Activated CD4-positive, alpha-beta T cell treated with anti-CD3 and anti-CD28 coated beads for 36 hours (primary cell): ENCODE measurements around the gene C5orf58. TPM values are rescaled to one million over a fixed set of nuclear protein-coding genes. Genes with fewer than 3 reads are reported as not detected.
A peak's percentile ranks its signal among the peaks of the same experiment; 100 is the strongest.

Experiments
- ATAC-seq: fragments of 200-7000 bp; cut with Tn5 transposase; one replicate; pipeline ENCODE4 v1.10.0; 2021; ENCODE audit warnings: mild to moderate bottlenecking, moderate library complexity
- CTCF ChIA-PET: fragments of 350-600 bp; sonication (Branson Sonifier 250); formaldehyde crosslinking; loops from one replicate; lab custom pipeline; 2021; ENCODE audit warnings: antibody characterized with exemption; lab: Charles Lee
- POLR2A ChIA-PET: fragments of 350-600 bp; sonication (Branson Sonifier 250); formaldehyde crosslinking; loops from one replicate; lab custom pipeline; 2021; ENCODE audit warnings: antibody characterized with exemption, inconsistent platforms; lab: Charles Lee
- DNase-seq: peaks from one replicate; pipeline ENCODE4 v3.0.0-alpha.2; 2020
- H3K27ac Mint-ChIP-seq: one replicate; pipeline ENCODE4 v1.8.0; 2021; ENCODE audit warnings: mixed read lengths
- H3K27me3 Mint-ChIP-seq: one replicate; pipeline ENCODE4 v1.8.0; 2021; ENCODE audit warnings: mixed read lengths
- H3K36me3 Mint-ChIP-seq: one replicate; pipeline ENCODE4 v1.8.0; 2021; ENCODE audit warnings: low read depth, mixed read lengths
- H3K4me1 Mint-ChIP-seq: one replicate; pipeline ENCODE4 v1.8.0; 2021; ENCODE audit warnings: mixed read lengths
- H3K4me3 Mint-ChIP-seq: one replicate; pipeline ENCODE4 v1.8.0; 2021; ENCODE audit warnings: mild to moderate bottlenecking, moderate library complexity, mixed read lengths
- H3K9me3 Mint-ChIP-seq: one replicate; pipeline ENCODE4 v1.8.0; 2021; ENCODE audit warnings: low read depth, mixed read lengths
- intact Hi-C, 2 experiments: fragments of 100-400 bp; cut with DNase I in 1 of 2; cut with micrococcal nuclease in 1 of 2; formaldehyde crosslinking; loops; one replicate each; pipeline versions ENCODE4 v1.14.2 to v1.15.1; 2022 to 2024; cut with DNase I, micrococcal nuclease
- total RNA-seq, 2 experiments: library from RNA; stranded (reverse); gene quantifications; one replicate each; pipeline ENCODE4 v1.2.3, GENCODE V29; 2021

Gene C5orf58
- total RNA-seq, 2 experiments from 2014 or later = not detected

- H3K36me3 Mint-ChIP-seq = no peaks in the 10 kb centered on the region
- ATAC-seq = no peak
- no peaks in the 10 kb centered on the region for H3K9me3 Mint-ChIP-seq
- ChIA-PET POLR2A (no interaction called here), CTCF (no interaction called here)
- no peak overlapping the region for H3K27ac Mint-ChIP-seq
- DNase-seq = no peak
- H3K4me1 Mint-ChIP-seq = no peaks in the 10 kb centered on the region
- H3K27me3 Mint-ChIP-seq = peaks cover 8% of the 10 kb centered on the region
- intact Hi-C loops = no loop called here
- no peak overlapping the region for H3K4me3 Mint-ChIP-seq
Observed at GRCh38 chr5:170204202-170204601, 28.6 kb upstream of the C5orf58 start.

- no peak for DNase-seq
- peaks cover 19% of the 10 kb centered on the region for H3K27me3 Mint-ChIP-seq
- ChIA-PET CTCF (interaction anchor here (0.6 to 1.4 kb wide), 3 partner anchors 10 to 106 kb away, joined by 3 to 5 read pairs (median 3); no protein-coding TSS in a partner anchor), POLR2A (no interaction called here)
- H3K4me1 Mint-ChIP-seq = no peaks in the 10 kb centered on the region
- no peaks in the 10 kb centered on the region for H3K9me3 Mint-ChIP-seq
- no peak overlapping the region for H3K4me3 Mint-ChIP-seq
- intact Hi-C loops = no loop called here
- H3K27ac Mint-ChIP-seq = no peak overlapping the region
- no peaks in the 10 kb centered on the region for H3K36me3 Mint-ChIP-seq
- no peak for ATAC-seq
Observed at GRCh38 chr5:170206216-170206615, 26.6 kb upstream of the C5orf58 start.

- H3K27me3 Mint-ChIP-seq = peaks cover 19% of the 10 kb centered on the region
- H3K36me3 Mint-ChIP-seq = no peaks in the 10 kb centered on the region
- no peak for DNase-seq
- intact Hi-C loops = no loop called here
- no peaks in the 10 kb centered on the region for H3K9me3 Mint-ChIP-seq
- ATAC-seq = no peak
- H3K27ac Mint-ChIP-seq = no peak overlapping the region
- ChIA-PET POLR2A (no interaction called here), CTCF (no interaction called here)
- no peak overlapping the region for H3K4me3 Mint-ChIP-seq
- no peaks in the 10 kb centered on the region for H3K4me1 Mint-ChIP-seq
Observed at GRCh38 chr5:170206958-170207357, 25.8 kb upstream of the C5orf58 start.

- H3K4me1 Mint-ChIP-seq = no peaks in the 10 kb centered on the region
- H3K27me3 Mint-ChIP-seq = peaks cover 14% of the 10 kb centered on the region
- H3K4me3 Mint-ChIP-seq = no peak overlapping the region
- POLR2A ChIA-PET = no interaction called here
- ATAC-seq (no peak), DNase-seq (no peak)
- no peak overlapping the region for H3K27ac Mint-ChIP-seq
- CTCF ChIA-PET = interaction anchor here (0.6 to 2.4 kb wide), 7 partner anchors 8 to 209 kb away, joined by 3 to 9 read pairs (median 3); no protein-coding TSS in a partner anchor
- intact Hi-C loops = no loop called here
- H3K36me3 Mint-ChIP-seq = no peaks in the 10 kb centered on the region
- H3K9me3 Mint-ChIP-seq = no peaks in the 10 kb centered on the region
Observed at GRCh38 chr5:170211575-170212334, 21.0 kb upstream of the C5orf58 start.

- intact Hi-C loops = loop anchor here (1.0 to 2.0 kb wide), 2 partner anchors 116 kb away; no protein-coding TSS in a partner anchor
- H3K27me3 Mint-ChIP-seq = peaks cover 2% of the 10 kb centered on the region
- ChIA-PET POLR2A (no interaction called here), CTCF (interaction anchor here (0.6 to 2.4 kb wide), 5 partner anchors 66 to 231 kb away, joined by 3 to 14 read pairs (median 3); no protein-coding TSS in a partner anchor)
- no peak for DNase-seq
- H3K4me3 Mint-ChIP-seq = no peak overlapping the region
- H3K36me3 Mint-ChIP-seq = no peaks in the 10 kb centered on the region
- H3K27ac Mint-ChIP-seq = no peak overlapping the region
- no peaks in the 10 kb centered on the region for H3K4me1 Mint-ChIP-seq
- ATAC-seq = no peak
- H3K9me3 Mint-ChIP-seq = no peaks in the 10 kb centered on the region
Observed at GRCh38 chr5:170216257-170216864, 16.4 kb upstream of the C5orf58 start.

- Mint-ChIP-seq H3K27ac (no peak overlapping the region), H3K27me3 (peaks cover 2% of the 10 kb centered on the region), H3K9me3 (no peaks in the 10 kb centered on the region), H3K4me3 (no peak overlapping the region), H3K36me3 (no peaks in the 10 kb centered on the region), H3K4me1 (no peaks in the 10 kb centered on the region)
- DNase-seq (no peak), ATAC-seq (no peak)
- ChIA-PET CTCF (interaction anchor here (0.7 to 2.4 kb wide), 7 partner anchors 34 to 1706 kb away, joined by 3 to 6 read pairs (median 4); no protein-coding TSS in a partner anchor), POLR2A (no interaction called here)
- intact Hi-C loops = loop anchor here in 1 of 2 experiments (2.0 kb wide), 1 partner anchor 117 kb away; no protein-coding TSS in a partner anchor
Observed at GRCh38 chr5:170217831-170218230, 15.0 kb upstream of the C5orf58 start.

GRCh38 chr5:170218726-170219125 lies 14.1 kb upstream of the C5orf58 start:
- ChIA-PET CTCF (interaction anchor here (1.1 to 1.4 kb wide), 6 partner anchors 8 to 121 kb away, joined by 3 to 7 read pairs (median 4); no protein-coding TSS in a partner anchor), POLR2A (no interaction called here)
- no peaks in the 10 kb centered on the region for H3K9me3 Mint-ChIP-seq
- no peaks in the 10 kb centered on the region for H3K36me3 Mint-ChIP-seq
- H3K27ac Mint-ChIP-seq = no peak overlapping the region
- peaks cover 2% of the 10 kb centered on the region for H3K27me3 Mint-ChIP-seq
- DNase-seq (no peak), ATAC-seq (peak; percentile 19)
- intact Hi-C loops = no loop called here
- no peak overlapping the region for H3K4me3 Mint-ChIP-seq
- H3K4me1 Mint-ChIP-seq = no peaks in the 10 kb centered on the region

GRCh38 chr5:170219615-170220014 lies 13.2 kb upstream of the C5orf58 start:
- intact Hi-C loops = loop anchor here in 1 of 2 experiments (10.0 kb wide), 2 partner anchors 55 to 415 kb away; no protein-coding TSS in a partner anchor
- no peak for DNase-seq
- ATAC-seq = peak; percentile 51
- Mint-ChIP-seq H3K36me3 (no peaks in the 10 kb centered on the region), H3K9me3 (no peaks in the 10 kb centered on the region), H3K27ac (no peak overlapping the region), H3K4me1 (no peaks in the 10 kb centered on the region), H3K4me3 (no peak overlapping the region), H3K27me3 (no peaks in the 10 kb centered on the region)
- ChIA-PET POLR2A (no interaction called here), CTCF (interaction anchor here (0.6 to 1.6 kb wide), 7 partner anchors 9 to 239 kb away, joined by 3 to 7 read pairs (median 3); partner anchors contain the start of gene C5orf58)

GRCh38 chr5:170220191-170220590 lies 12.6 kb upstream of the C5orf58 start:
- H3K27me3 Mint-ChIP-seq = no peaks in the 10 kb centered on the region
- ATAC-seq (no peak), DNase-seq (no peak)
- H3K9me3 Mint-ChIP-seq = no peaks in the 10 kb centered on the region
- ChIA-PET POLR2A (no interaction called here), CTCF (interaction anchor here (1.2 to 1.7 kb wide), 4 partner anchors 12 to 141 kb away, joined by 3 to 8 read pairs (median 4); partner anchors contain the start of gene C5orf58)
- H3K36me3 Mint-ChIP-seq = no peaks in the 10 kb centered on the region
- no peak overlapping the region for H3K4me3 Mint-ChIP-seq
- H3K4me1 Mint-ChIP-seq = no peaks in the 10 kb centered on the region
- intact Hi-C loops = loop anchor here in 1 of 2 experiments (10.0 kb wide), 2 partner anchors 55 to 415 kb away; no protein-coding TSS in a partner anchor
- H3K27ac Mint-ChIP-seq = no peak overlapping the region

- H3K9me3 Mint-ChIP-seq = no peaks in the 10 kb centered on the region
- intact Hi-C loops = loop anchor here in 1 of 2 experiments (10.0 kb wide), 2 partner anchors 53 to 413 kb away; no protein-coding TSS in a partner anchor
- no peak overlapping the region for H3K27ac Mint-ChIP-seq
- ATAC-seq = no peak
- H3K4me1 Mint-ChIP-seq = peaks cover 3% of the 10 kb centered on the region
- ChIA-PET POLR2A (no interaction called here), CTCF (interaction anchor here (0.7 to 1.7 kb wide), 3 partner anchors 13 to 140 kb away, joined by 3 to 8 read pairs (median 3); no protein-coding TSS in a partner anchor)
- H3K4me3 Mint-ChIP-seq = no peak overlapping the region
- DNase-seq = no peak
- no peaks in the 10 kb centered on the region for H3K27me3 Mint-ChIP-seq
- H3K36me3 Mint-ChIP-seq = no peaks in the 10 kb centered on the region
Observed at GRCh38 chr5:170221327-170221741, 11.5 kb upstream of the C5orf58 start.

- Mint-ChIP-seq H3K27me3 (no peaks in the 10 kb centered on the region), H3K4me3 (no peak overlapping the region), H3K9me3 (no peaks in the 10 kb centered on the region), H3K27ac (no peak overlapping the region), H3K36me3 (no peaks in the 10 kb centered on the region), H3K4me1 (peaks cover 3% of the 10 kb centered on the region)
- ChIA-PET POLR2A (no interaction called here), CTCF (interaction anchor here (0.5 to 6.5 kb wide), 10 partner anchors 9 to 198 kb away, joined by 3 to 99 read pairs (median 3); partner anchors contain the start of gene C5orf58)
- intact Hi-C loops = loop anchor here in 1 of 2 experiments (10.0 kb wide), 2 partner anchors 51 to 411 kb away; no protein-coding TSS in a partner anchor
- DNase-seq (no peak), ATAC-seq (no peak)
Observed at GRCh38 chr5:170223360-170223759, 9.4 kb upstream of the C5orf58 start.
